ENCODE measurements around the gene TOB2. TPM values are rescaled to one million over a fixed set of nuclear protein-coding genes. Genes with fewer than 3 reads are reported as not detected.

The TOB2 gene
- total and polyA plus RNA-seq, 4 donors, result 9.8 to 17.1 (median 12.3) TPM

DNA sequence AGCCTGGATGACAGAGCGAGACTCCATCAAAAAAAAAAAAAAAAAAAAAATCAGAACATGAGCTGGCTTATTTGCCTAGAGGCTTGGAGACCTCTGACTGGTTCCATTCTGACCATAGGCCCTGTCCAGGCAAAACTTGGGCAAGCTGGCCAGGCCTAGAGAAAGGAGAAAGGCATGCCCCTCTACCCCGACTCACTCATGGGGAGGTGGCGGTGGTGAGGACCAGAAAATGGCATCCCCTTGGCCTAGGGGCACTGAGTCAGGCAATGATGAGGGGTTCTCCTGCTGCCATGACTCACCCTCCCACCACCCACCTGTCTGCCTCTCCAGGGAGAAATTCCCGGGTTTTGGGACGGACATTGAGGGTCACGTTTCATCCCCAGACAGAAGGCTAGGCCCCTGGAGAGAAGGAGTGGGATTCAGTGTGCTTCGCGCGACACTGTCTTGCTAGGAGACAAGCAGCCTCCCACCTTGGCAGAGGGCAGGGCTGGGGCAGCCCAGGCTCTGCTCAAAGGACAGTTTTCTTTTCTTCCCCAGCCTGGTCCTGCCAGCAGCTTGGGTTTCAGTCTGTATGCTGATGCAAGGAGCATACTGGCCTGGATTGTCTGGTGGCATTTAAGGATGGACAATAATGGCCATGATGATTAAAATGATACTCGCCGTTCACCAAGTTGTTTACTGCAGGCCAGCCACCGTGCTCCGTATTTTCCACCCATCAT lies 17.2 kb downstream of the TOB2 start:
- no peaks in the 10 kb centered on the region for H3K9me3 ChIP-seq (ENCODE audit: control insufficient read depth in 4 of 4, low read length in 3 of 4)
- H3K4me3 ChIP-seq (ENCODE audit: low read depth in 1 of 3, low read length in 3 of 3), result no peak overlapping the region
- TF ChIP-seq JUND (IDR thresholded peaks at IDR 0.05) (no peak), YY1 (IDR thresholded peaks at IDR 0.05) (no peak), HNF4A (conservative IDR thresholded peaks at IDR 0.05) (no peak), SP1 (IDR thresholded peaks at IDR 0.05) (no peak), EGR1 (IDR thresholded peaks at IDR 0.05; ENCODE audit: low read depth in 2 of 2) (no peak), NR2F2 (IDR thresholded peaks at IDR 0.05) (no peak), RXRA (IDR thresholded peaks at IDR 0.05) (no peak), HNF4G (IDR thresholded peaks at IDR 0.05) (no peak), TAF1 (conservative IDR thresholded peaks at IDR 0.05) (no peak), RAD21 (IDR thresholded peaks at IDR 0.05) (no peak), FOXA1 (IDR thresholded peaks at IDR 0.05) (no peak), GABPA (IDR thresholded peaks at IDR 0.05 in 1 of 2, conservative IDR thresholded peaks at IDR 0.05 in 1 of 2) (no peak), FOXA2 (IDR thresholded peaks at IDR 0.05) (no peak)
- TF ChIP-seq, protein P1, sequence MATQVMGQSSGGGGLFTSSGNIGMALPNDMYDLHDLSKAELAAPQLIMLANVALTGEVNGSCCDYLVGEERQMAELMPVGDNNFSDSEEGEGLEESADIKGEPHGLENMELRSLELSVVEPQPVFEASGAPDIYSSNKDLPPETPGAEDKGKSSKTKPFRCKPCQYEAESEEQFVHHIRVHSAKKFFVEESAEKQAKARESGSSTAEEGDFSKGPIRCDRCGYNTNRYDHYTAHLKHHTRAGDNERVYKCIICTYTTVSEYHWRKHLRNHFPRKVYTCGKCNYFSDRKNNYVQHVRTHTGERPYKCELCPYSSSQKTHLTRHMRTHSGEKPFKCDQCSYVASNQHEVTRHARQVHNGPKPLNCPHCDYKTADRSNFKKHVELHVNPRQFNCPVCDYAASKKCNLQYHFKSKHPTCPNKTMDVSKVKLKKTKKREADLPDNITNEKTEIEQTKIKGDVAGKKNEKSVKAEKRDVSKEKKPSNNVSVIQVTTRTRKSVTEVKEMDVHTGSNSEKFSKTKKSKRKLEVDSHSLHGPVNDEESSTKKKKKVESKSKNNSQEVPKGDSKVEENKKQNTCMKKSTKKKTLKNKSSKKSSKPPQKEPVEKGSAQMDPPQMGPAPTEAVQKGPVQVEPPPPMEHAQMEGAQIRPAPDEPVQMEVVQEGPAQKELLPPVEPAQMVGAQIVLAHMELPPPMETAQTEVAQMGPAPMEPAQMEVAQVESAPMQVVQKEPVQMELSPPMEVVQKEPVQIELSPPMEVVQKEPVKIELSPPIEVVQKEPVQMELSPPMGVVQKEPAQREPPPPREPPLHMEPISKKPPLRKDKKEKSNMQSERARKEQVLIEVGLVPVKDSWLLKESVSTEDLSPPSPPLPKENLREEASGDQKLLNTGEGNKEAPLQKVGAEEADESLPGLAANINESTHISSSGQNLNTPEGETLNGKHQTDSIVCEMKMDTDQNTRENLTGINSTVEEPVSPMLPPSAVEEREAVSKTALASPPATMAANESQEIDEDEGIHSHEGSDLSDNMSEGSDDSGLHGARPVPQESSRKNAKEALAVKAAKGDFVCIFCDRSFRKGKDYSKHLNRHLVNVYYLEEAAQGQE (IDR thresholded peaks at IDR 0.05), result no peak
- TF ChIP-seq, protein P2, sequence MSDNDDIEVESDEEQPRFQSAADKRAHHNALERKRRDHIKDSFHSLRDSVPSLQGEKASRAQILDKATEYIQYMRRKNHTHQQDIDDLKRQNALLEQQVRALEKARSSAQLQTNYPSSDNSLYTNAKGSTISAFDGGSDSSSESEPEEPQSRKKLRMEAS (IDR thresholded peaks at IDR 0.05), result no peak
- TF ChIP-seq, protein P3, sequence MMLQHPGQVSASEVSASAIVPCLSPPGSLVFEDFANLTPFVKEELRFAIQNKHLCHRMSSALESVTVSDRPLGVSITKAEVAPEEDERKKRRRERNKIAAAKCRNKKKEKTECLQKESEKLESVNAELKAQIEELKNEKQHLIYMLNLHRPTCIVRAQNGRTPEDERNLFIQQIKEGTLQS (IDR thresholded peaks at IDR 0.05), result no peak
- TF ChIP-seq, protein P4, sequence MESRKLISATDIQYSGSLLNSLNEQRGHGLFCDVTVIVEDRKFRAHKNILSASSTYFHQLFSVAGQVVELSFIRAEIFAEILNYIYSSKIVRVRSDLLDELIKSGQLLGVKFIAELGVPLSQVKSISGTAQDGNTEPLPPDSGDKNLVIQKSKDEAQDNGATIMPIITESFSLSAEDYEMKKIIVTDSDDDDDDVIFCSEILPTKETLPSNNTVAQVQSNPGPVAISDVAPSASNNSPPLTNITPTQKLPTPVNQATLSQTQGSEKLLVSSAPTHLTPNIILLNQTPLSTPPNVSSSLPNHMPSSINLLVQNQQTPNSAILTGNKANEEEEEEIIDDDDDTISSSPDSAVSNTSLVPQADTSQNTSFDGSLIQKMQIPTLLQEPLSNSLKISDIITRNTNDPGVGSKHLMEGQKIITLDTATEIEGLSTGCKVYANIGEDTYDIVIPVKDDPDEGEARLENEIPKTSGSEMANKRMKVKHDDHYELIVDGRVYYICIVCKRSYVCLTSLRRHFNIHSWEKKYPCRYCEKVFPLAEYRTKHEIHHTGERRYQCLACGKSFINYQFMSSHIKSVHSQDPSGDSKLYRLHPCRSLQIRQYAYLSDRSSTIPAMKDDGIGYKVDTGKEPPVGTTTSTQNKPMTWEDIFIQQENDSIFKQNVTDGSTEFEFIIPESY (IDR thresholded peaks at IDR 0.05), result no peak
- TF ChIP-seq, protein P5, sequence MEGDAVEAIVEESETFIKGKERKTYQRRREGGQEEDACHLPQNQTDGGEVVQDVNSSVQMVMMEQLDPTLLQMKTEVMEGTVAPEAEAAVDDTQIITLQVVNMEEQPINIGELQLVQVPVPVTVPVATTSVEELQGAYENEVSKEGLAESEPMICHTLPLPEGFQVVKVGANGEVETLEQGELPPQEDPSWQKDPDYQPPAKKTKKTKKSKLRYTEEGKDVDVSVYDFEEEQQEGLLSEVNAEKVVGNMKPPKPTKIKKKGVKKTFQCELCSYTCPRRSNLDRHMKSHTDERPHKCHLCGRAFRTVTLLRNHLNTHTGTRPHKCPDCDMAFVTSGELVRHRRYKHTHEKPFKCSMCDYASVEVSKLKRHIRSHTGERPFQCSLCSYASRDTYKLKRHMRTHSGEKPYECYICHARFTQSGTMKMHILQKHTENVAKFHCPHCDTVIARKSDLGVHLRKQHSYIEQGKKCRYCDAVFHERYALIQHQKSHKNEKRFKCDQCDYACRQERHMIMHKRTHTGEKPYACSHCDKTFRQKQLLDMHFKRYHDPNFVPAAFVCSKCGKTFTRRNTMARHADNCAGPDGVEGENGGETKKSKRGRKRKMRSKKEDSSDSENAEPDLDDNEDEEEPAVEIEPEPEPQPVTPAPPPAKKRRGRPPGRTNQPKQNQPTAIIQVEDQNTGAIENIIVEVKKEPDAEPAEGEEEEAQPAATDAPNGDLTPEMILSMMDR (IDR thresholded peaks at IDR 0.05; ENCODE audit: low read depth, low read length, missing input control), result no peak
- H3K27ac ChIP-seq (ENCODE audit: low read depth in 1 of 2, low read length in 2 of 2), result no peak overlapping the region
- H3K9ac ChIP-seq (ENCODE audit: low read depth in 1 of 2, low read length in 2 of 2), result no peak overlapping the region
- no peak for DNase-seq (ENCODE audit: low spot score)
- H3K36me3 ChIP-seq (ENCODE audit: control insufficient read depth in 4 of 4, insufficient read depth in 3 of 4, low read depth in 1 of 4, low read length in 3 of 4), result peaks cover 0 to 14% (median 0%) of the 10 kb centered on the region in 4 donors
- 96% methylated on average over 13 of the region's 13 CpGs for WGBS
- H3K4me1 ChIP-seq (ENCODE audit: control insufficient read depth in 4 of 4, insufficient read depth in 4 of 4, low read length in 3 of 4), result peaks cover 0 to 4% (median under 1%) of the 10 kb centered on the region in 4 donors
- no peaks in the 10 kb centered on the region for H3K27me3 ChIP-seq (ENCODE audit: control insufficient read depth in 4 of 4, insufficient read depth in 4 of 4, low read length in 3 of 4)

Measured in liver (tissue), 9 donors.